ENCODE results near the gene CLDN4.
"Not testable (repeated sequence)": the region's sequence is repeated elsewhere in the genome, so short reads cannot be mapped to it uniquely, and the experiment has no call there.

The CLDN4 gene

GRCh38 chr7:73829921-73830680 is 695 bp upstream of the CLDN4 start:
- peaks cover 53% of the 10 kb centered on the region for H3K4me1 ChIP-seq (ENCODE audit: insufficient read depth, low read length)
- H3K9ac ChIP-seq (ENCODE audit: low read depth, low read length), result no peak overlapping the region

GRCh38 chr7:73831584-73831833 is 713 bp downstream of the CLDN4 start:
- H3K9me3 ChIP-seq (ENCODE audit: control insufficient read depth, insufficient read depth, low read length), result peaks cover 6% of the 10 kb centered on the region; the same call in 1 of the 2 replicates
- no peaks in the 10 kb centered on the region for H3K36me3 ChIP-seq (ENCODE audit: insufficient read depth, low read length)
- peak overlapping the region; percentile 46 for H3K9ac ChIP-seq (ENCODE audit: low read depth, low read length)
- H3K4me1 ChIP-seq (ENCODE audit: insufficient read depth, low read length), result peaks cover 53% of the 10 kb centered on the region

More at GRCh38 chr7:73829921-73830680, 695 bp upstream of the CLDN4 start:
- Histone ChIP-seq H3K36me3 (ENCODE audit: insufficient read depth, low read length) (no peaks in the 10 kb centered on the region), H3K9me3 (ENCODE audit: control insufficient read depth, insufficient read depth, low read length) (peaks cover 6% of the 10 kb centered on the region; the same call in 1 of the 2 replicates)

GRCh38 chr7:73831834-73832651 is 1.2 kb downstream of the CLDN4 start:
- Histone ChIP-seq H3K36me3 (ENCODE audit: insufficient read depth, low read length) (no peaks in the 10 kb centered on the region), H3K4me1 (ENCODE audit: insufficient read depth, low read length) (peaks cover 52% of the 10 kb centered on the region), H3K9ac (ENCODE audit: low read depth, low read length) (peak overlapping the region; percentile 46), H3K9me3 (ENCODE audit: control insufficient read depth, insufficient read depth, low read length) (peaks cover 6% of the 10 kb centered on the region; the same call in 1 of the 2 replicates)

- Histone ChIP-seq H3K9me3 (ENCODE audit: control insufficient read depth, insufficient read depth, low read length) (peaks cover 6% of the 10 kb centered on the region; the same call in 1 of the 2 replicates), H3K9ac (ENCODE audit: low read depth, low read length) (peak overlapping the region; percentile 18; the same call in 1 of the 2 replicates), H3K4me1 (ENCODE audit: insufficient read depth, low read length) (peaks cover 45% of the 10 kb centered on the region), H3K36me3 (ENCODE audit: insufficient read depth, low read length) (no peaks in the 10 kb centered on the region)
Measured at GRCh38 chr7:73832806-73833205, 2.0 kb downstream of the CLDN4 start.

- Histone ChIP-seq H3K36me3 (ENCODE audit: insufficient read depth, low read length) (no peaks in the 10 kb centered on the region), H3K9me3 (ENCODE audit: control insufficient read depth, insufficient read depth, low read length) (peaks cover 6% of the 10 kb centered on the region; the same call in 1 of the 2 replicates), H3K9ac (ENCODE audit: low read depth, low read length) (peak overlapping the region; percentile 18; the same call in 1 of the 2 replicates), H3K4me1 (ENCODE audit: insufficient read depth, low read length) (peaks cover 41% of the 10 kb centered on the region)
Measured at GRCh38 chr7:73833251-73833919, 2.6 kb downstream of the CLDN4 start.

- Histone ChIP-seq H3K36me3 (ENCODE audit: insufficient read depth, low read length) (no peaks in the 10 kb centered on the region), H3K4me1 (ENCODE audit: insufficient read depth, low read length) (peaks cover 29% of the 10 kb centered on the region), H3K9me3 (ENCODE audit: control insufficient read depth, insufficient read depth, low read length) (peaks cover 6% of the 10 kb centered on the region; the same call in 1 of the 2 replicates)
Measured at GRCh38 chr7:73834626-73835191, 3.9 kb downstream of the CLDN4 start.

GRCh38 chr7:73837167-73837566 is 6.4 kb downstream of the CLDN4 start:
- H3K9me3 ChIP-seq (ENCODE audit: control insufficient read depth, insufficient read depth, low read length); H3K9ac ChIP-seq (ENCODE audit: low read depth, low read length); H3K36me3 ChIP-seq (ENCODE audit: insufficient read depth, low read length): not testable (repeated sequence)
- H3K4me1 ChIP-seq (ENCODE audit: insufficient read depth, low read length), result peaks cover 16% of the 10 kb centered on the region

More at GRCh38 chr7:73834626-73835191, 3.9 kb downstream of the CLDN4 start:
- H3K9ac ChIP-seq (ENCODE audit: low read depth, low read length), result no peak overlapping the region

- peaks cover 6% of the 10 kb centered on the region; the same call in 1 of the 2 replicates for H3K4me1 ChIP-seq (ENCODE audit: insufficient read depth, low read length)
- no peaks in the 10 kb centered on the region for H3K36me3 ChIP-seq (ENCODE audit: insufficient read depth, low read length)
- no peak overlapping the region for H3K9ac ChIP-seq (ENCODE audit: low read depth, low read length)
- H3K9me3 ChIP-seq (ENCODE audit: control insufficient read depth, insufficient read depth, low read length), result peaks cover 6% of the 10 kb centered on the region; the same call in 1 of the 2 replicates
Measured at GRCh38 chr7:73838642-73839041, 7.8 kb downstream of the CLDN4 start.

- H3K4me1 ChIP-seq (ENCODE audit: insufficient read depth, low read length), result peaks cover 4% of the 10 kb centered on the region; the same call in 1 of the 2 replicates
- peaks cover 4% of the 10 kb centered on the region; the same call in 1 of the 2 replicates for H3K9me3 ChIP-seq (ENCODE audit: control insufficient read depth, insufficient read depth, low read length)
- H3K9ac ChIP-seq (ENCODE audit: low read depth, low read length), result no peak overlapping the region
- no peaks in the 10 kb centered on the region for H3K36me3 ChIP-seq (ENCODE audit: insufficient read depth, low read length)
Measured at GRCh38 chr7:73839290-73839689, 8.5 kb downstream of the CLDN4 start.

GRCh38 chr7:73839743-73840714 is 9.2 kb downstream of the CLDN4 start:
- Histone ChIP-seq H3K4me1 (ENCODE audit: insufficient read depth, low read length) (peaks cover 4% of the 10 kb centered on the region; the same call in 1 of the 2 replicates), H3K36me3 (ENCODE audit: insufficient read depth, low read length) (no peaks in the 10 kb centered on the region), H3K9ac (ENCODE audit: low read depth, low read length) (no peak overlapping the region), H3K9me3 (ENCODE audit: control insufficient read depth, insufficient read depth, low read length) (no peaks in the 10 kb centered on the region)

GRCh38 chr7:73840715-73841379 is 10.1 kb downstream of the CLDN4 start:
- peaks cover 8% of the 10 kb centered on the region for H3K4me1 ChIP-seq (ENCODE audit: insufficient read depth, low read length)

GRCh38 chr7:73841689-73842066 is 10.9 kb downstream of the CLDN4 start:
- Histone ChIP-seq H3K36me3 (ENCODE audit: insufficient read depth, low read length) (no peaks in the 10 kb centered on the region), H3K9me3 (ENCODE audit: control insufficient read depth, insufficient read depth, low read length) (no peaks in the 10 kb centered on the region), H3K9ac (ENCODE audit: low read depth, low read length) (peak overlapping the region; percentile 84; the same call in 1 of the 2 replicates), H3K4me1 (ENCODE audit: insufficient read depth, low read length) (peaks cover 11% of the 10 kb centered on the region)

More at GRCh38 chr7:73840715-73841379, 10.1 kb downstream of the CLDN4 start:
- H3K9ac ChIP-seq (ENCODE audit: low read depth, low read length), result peak overlapping the region; percentile 84; the same call in 1 of the 2 replicates
- H3K36me3 ChIP-seq (ENCODE audit: insufficient read depth, low read length), result no peaks in the 10 kb centered on the region
- H3K9me3 ChIP-seq (ENCODE audit: control insufficient read depth, insufficient read depth, low read length), result no peaks in the 10 kb centered on the region

Measured in ES-I3 (cell line).